KBM-7 (cell line): ENCODE data around the gene TMEM214.

ENCODE experiments used
- DNase-seq: peaks from one replicate; pipeline ENCODE4 v3.0.0-alpha.2; 2015
- in situ Hi-C: fragments of 300-500 bp; cut with MboI; formaldehyde crosslinking; loops from 2 replicates; pipeline ENCODE4 v1.14.3; 2020; ENCODE audit warnings: low sequenced_read_pairs, low pct_unique_long_range_greater_than_20kb, mixed read lengths

Gene TMEM214, protein sequence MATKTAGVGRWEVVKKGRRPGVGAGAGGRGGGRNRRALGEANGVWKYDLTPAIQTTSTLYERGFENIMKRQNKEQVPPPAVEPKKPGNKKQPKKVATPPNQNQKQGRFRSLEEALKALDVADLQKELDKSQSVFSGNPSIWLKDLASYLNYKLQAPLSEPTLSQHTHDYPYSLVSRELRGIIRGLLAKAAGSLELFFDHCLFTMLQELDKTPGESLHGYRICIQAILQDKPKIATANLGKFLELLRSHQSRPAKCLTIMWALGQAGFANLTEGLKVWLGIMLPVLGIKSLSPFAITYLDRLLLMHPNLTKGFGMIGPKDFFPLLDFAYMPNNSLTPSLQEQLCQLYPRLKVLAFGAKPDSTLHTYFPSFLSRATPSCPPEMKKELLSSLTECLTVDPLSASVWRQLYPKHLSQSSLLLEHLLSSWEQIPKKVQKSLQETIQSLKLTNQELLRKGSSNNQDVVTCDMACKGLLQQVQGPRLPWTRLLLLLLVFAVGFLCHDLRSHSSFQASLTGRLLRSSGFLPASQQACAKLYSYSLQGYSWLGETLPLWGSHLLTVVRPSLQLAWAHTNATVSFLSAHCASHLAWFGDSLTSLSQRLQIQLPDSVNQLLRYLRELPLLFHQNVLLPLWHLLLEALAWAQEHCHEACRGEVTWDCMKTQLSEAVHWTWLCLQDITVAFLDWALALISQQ

DNA sequence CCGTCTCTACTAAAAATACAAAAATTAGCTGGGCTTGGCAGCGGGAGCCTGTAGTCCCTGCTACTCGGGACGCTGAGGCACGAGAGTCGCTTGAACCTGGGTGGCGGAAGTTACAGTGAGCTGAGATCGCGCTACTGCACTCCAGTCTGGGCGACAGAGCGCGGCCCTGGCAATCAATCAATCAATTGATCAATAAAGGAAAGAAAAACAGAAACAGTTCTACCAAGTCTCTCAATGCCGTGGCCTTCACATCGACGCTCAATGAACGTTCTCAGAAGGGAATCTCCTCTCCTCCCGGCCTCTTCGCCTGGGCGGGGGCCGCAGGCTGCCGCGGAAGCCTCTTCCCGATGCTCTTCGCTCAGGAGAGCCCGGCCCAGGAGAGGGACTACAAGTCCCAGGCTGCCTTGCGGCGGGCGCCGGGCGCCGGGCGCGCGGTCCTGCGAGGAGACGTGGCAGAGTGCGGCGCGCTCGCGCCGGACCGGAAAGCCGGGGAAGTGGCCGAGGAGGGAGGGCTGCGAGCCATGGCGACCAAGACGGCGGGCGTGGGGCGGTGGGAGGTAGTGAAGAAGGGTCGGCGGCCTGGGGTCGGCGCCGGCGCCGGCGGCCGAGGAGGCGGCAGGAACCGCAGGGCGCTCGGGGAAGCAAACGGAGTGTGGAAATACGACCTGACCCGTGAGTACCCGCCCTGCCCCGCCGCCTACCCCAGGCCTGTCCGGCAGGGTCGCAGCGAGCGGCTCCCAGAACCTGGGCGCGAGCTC lies at the start of gene TMEM214:
Gene TMEM214 (plus strand): TSS at position 471 of the 758 bp plus-strand sequence. CDS start 51 bp downstream, at position 522.
- DNase-seq: peak; percentile 87

DNA sequence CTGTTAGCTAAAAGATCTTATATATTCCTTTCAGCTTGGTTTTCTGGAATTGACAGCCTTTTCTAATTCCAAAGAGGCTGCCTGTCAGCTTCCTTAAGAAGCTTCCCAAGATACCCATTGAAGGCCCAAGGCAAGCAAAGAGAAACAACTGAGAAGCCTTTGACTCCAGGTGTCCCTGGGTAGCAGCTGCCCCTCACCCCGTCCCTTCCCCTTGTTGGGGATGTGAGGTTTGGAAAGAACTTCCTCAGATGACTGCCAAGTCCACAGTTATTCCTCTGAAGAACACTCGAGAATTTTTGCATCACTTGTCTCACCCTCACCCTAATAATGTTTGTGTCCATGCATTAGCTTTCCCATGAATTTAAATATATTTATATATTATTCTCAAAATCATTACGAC lies 49.0 kb upstream of the TMEM214 start:
- in situ Hi-C loops: no loop called here
- no peak for DNase-seq

More for the DNA sequence above, at the start of gene TMEM214:
- in situ Hi-C loops: no loop called here

- in situ Hi-C loops: no loop called here
- no peak for DNase-seq
Measured at GRCh38 chr2:26985807-26986206, 47.0 kb upstream of the TMEM214 start.

GRCh38 chr2:26986576-26986975 lies 46.2 kb upstream of the TMEM214 start:
- in situ Hi-C loops: no loop called here
- no peak for DNase-seq

GRCh38 chr2:26988058-26988860 lies 44.5 kb upstream of the TMEM214 start:
- no peak for DNase-seq
- in situ Hi-C loops: no loop called here

- in situ Hi-C loops: no loop called here
Measured at GRCh38 chr2:26989156-26989555, 43.6 kb upstream of the TMEM214 start.

GRCh38 chr2:26991717-26992116 lies 41.0 kb upstream of the TMEM214 start:
- no peak for DNase-seq
- in situ Hi-C loops: no loop called here

More at GRCh38 chr2:26989156-26989555, 43.6 kb upstream of the TMEM214 start:
- DNase-seq: no peak

GRCh38 chr2:26993768-26994167 lies 39.0 kb upstream of the TMEM214 start:
- in situ Hi-C loops: no loop called here
- peak; percentile 25 for DNase-seq

DNA sequence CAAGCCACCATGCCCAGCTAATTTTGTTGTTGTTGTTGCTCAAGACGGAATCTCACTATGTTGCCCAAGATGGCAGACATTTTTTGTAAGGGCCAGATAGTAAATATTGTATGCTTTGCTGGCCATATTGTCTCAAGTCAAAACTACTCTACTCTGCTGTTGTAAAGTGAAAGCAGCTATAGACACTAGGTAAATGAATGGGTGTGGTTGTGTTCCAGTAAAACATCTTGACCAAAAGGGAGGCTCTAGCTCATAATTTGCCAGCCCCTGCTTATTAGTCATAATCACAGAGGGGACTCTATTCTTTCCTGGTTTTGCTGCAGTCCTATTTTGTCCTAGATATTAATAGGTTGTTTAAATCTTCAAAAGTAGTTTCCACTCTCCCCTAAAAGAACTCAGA lies 37.8 kb upstream of the TMEM214 start:
- in situ Hi-C loops: no loop called here
- DNase-seq: no peak

GRCh38 chr2:26997394-26997793 lies 35.4 kb upstream of the TMEM214 start:
- in situ Hi-C loops: no loop called here
- no peak for DNase-seq

DNA sequence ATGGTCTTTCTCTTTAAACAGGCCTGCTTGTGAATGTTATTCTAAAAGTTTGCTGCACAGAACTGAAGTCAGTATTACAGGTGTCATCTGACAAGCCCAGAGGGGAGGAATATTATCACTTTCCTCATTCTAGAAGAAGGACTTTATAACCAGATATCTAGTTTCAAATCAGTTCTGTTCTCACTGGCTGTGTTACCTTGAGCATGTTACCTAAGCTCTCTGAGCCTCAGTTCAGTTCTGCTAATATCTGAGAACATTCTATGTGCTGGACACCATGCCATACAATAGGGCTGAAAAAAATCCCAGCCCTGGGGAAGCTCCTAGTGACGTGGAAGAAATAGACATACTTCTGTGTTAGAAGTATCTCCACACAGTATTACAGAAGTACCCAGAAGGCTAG lies 34.4 kb upstream of the TMEM214 start:
- in situ Hi-C loops: no loop called here
- no peak for DNase-seq

DNA sequence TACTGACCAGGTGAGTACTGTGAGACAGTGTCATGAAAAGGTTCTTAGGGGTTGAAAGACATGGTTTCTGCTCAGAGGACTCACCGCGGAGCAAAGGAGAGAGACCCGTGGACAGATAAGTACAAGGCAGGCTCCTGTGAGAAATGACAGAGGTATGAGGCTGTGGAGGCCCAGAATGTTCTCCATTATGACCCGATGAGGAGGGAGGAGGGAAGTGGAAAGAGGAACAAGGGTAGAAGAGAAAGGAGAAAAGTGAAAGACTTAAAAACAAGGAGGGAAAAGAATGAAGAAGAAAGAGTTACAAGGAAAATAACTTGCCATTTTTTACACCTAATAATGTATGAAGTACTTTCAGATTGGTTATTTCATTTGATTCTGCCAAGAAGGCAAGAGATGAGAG lies 32.5 kb upstream of the TMEM214 start:
- peak; percentile 38 for DNase-seq
- in situ Hi-C loops: no loop called here

DNA sequence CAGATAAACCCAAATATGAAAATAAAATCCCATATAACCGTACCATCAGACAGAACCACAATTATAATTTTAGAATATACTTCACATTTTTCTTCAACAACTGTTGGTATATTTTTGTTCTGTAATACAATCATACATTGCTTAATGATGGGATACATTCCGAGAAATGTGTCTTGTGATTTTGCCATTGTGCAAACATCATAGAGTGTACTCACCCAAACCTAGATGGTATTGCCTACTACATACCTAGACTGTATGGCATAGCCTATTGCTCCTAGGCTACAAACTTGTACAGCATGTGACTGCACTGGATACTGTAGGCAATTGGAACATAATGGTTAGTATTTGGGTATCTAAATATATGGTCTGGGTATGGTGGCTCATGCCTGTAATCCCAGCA lies 31.8 kb upstream of the TMEM214 start:
- no peak for DNase-seq
- in situ Hi-C loops: no loop called here

DNA sequence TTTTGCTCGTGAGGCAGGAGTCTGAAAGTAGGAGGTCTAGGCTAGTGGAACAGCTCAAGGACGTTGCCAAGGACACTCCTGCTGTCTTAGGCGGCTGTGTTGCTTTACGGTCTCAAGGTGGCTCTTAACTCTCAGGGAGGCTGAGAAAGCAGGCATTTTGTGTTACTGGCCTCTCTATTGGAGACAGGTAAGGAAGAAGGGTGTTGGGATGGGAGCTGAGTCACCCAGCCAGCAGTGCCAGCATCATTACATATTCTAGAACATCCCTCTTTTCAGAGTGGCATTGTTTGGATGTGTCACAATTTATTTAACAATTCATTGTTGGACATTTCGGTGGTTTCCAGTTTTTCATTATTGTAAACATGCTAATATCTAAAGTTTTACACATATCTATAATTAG lies 30.8 kb upstream of the TMEM214 start:
- in situ Hi-C loops: no loop called here
- DNase-seq: no peak

- in situ Hi-C loops: no loop called here
- no peak for DNase-seq
Measured at GRCh38 chr2:27003007-27003406, 29.8 kb upstream of the TMEM214 start.

- in situ Hi-C loops: no loop called here
- no peak for DNase-seq
Measured at GRCh38 chr2:27003857-27004256, 28.9 kb upstream of the TMEM214 start.

GRCh38 chr2:27006602-27007415 lies 26.0 kb upstream of the TMEM214 start:
- DNase-seq: no peak
- in situ Hi-C loops: no loop called here
